SU-DHL-6 (cell line): ENCODE measurements around the gene HEATR3.

ENCODE experiments used
- EZH2phosphoT487 ChIP-seq: fragments of 200-600 bp; sonication (generic), shearing (Covaris generic); conservative IDR thresholded peaks from 2 replicates; pipeline ENCODE4 v1.6.1; 2018; ENCODE audit warnings: mild to moderate bottlenecking, antibody characterized with exemption, low read length, moderate library complexity, mixed read lengths
- TF ChIP-seq, protein P1 (sequence below): fragments of 200-600 bp; sonication (generic); IDR thresholded peaks from one replicate; pipeline ENCODE4 v1.5.1; 2017; ENCODE audit warnings: antibody characterized with exemption, mild to moderate bottlenecking, low read length, moderate library complexity; ENCODE audit not compliant: insufficient read depth, poor library complexity, severe bottlenecking

- TF ChIP-seq, protein P1, sequence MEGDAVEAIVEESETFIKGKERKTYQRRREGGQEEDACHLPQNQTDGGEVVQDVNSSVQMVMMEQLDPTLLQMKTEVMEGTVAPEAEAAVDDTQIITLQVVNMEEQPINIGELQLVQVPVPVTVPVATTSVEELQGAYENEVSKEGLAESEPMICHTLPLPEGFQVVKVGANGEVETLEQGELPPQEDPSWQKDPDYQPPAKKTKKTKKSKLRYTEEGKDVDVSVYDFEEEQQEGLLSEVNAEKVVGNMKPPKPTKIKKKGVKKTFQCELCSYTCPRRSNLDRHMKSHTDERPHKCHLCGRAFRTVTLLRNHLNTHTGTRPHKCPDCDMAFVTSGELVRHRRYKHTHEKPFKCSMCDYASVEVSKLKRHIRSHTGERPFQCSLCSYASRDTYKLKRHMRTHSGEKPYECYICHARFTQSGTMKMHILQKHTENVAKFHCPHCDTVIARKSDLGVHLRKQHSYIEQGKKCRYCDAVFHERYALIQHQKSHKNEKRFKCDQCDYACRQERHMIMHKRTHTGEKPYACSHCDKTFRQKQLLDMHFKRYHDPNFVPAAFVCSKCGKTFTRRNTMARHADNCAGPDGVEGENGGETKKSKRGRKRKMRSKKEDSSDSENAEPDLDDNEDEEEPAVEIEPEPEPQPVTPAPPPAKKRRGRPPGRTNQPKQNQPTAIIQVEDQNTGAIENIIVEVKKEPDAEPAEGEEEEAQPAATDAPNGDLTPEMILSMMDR, result no peak
- TF ChIP-seq EZH2phosphoT487, result no peak
Observed at GRCh38 chr16:50086176-50086575, 20.4 kb downstream of the HEATR3 start.
